Activated T-cell treated with anti-CD3 and anti-CD28 coated beads, Interleukin-2, amount 50 U/mL, for 1 hour (primary cell): ENCODE measurements around the gene VRK2.
"Not testable (repeated sequence)": the region's sequence is repeated elsewhere in the genome, so short reads cannot be mapped to it uniquely, and the experiment has no call there.

Experiments
- DNase-seq: peaks from one replicate; pipeline ENCODE4 v3.0.0-alpha.2; 2020

Gene VRK2

DNA sequence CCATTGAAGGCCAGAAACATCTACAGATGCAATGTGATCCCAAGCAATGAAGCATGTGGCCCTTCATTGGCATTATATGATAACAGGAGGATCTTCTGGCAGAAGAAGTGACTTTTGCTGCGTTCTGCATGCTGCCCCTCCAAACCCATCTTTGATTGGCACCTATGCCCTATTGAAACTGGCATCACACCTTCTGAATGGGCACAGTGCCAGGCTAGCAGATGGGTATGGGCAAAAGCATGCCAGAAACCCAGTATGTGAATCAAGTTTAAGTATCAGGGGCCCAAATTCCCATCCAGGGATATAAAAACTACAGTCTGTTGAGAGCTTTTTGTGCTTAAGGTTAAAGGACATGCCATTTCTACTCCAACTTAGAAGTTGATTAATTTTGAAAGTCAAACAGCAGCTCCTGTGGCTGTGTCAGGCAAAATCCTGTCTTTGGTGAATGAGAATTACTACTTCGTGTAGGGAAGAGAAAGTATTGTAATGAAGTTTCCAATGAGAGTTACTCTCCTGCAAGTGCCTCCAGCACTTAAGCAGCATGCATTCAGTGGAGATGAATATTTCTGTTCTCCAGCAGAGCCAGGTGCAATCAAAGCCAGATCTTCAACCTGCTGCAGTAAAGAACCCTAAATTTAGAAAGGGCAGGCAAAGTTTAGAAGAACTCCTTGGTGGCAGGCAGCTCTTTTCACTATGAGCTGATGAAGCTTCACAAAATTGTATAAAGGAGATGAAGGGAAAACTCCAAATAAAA, 8.6 kb downstream of the VRK2 start:
- no peak for DNase-seq

DNA sequence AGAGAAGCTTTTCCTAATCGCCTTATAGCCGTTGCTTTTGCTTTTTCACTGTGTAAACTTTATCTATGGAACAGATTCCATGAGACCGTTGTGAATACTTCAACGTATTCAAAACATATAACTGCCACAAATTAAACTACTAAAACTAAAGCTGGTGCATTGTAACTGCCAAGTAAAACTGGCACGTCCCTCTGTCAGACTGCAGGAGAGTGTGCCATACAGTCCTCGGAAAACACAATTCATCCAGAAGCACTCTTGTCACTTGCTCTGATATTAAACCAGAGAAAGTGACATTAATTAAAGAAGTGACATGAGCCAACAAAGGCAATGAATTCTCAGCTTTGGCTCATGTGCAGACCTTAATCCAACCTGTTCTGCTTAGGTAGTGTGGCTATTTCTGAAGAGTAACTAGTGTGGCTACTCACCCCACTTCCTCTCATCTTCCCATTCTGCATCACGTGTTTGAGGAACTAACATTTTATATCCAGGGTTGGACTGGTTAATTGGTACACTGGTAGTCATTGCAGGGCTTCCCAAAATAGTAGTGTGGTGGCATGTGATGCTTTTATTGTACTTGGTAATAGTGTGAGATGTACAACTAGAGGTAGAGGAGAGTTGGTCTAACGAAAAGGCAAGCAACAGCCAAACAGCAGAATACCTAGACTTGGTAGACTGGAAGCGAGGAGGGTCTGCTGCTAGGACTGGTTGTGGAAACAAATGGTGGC, 9.7 kb downstream of the VRK2 start:
- DNase-seq, result no peak

DNA sequence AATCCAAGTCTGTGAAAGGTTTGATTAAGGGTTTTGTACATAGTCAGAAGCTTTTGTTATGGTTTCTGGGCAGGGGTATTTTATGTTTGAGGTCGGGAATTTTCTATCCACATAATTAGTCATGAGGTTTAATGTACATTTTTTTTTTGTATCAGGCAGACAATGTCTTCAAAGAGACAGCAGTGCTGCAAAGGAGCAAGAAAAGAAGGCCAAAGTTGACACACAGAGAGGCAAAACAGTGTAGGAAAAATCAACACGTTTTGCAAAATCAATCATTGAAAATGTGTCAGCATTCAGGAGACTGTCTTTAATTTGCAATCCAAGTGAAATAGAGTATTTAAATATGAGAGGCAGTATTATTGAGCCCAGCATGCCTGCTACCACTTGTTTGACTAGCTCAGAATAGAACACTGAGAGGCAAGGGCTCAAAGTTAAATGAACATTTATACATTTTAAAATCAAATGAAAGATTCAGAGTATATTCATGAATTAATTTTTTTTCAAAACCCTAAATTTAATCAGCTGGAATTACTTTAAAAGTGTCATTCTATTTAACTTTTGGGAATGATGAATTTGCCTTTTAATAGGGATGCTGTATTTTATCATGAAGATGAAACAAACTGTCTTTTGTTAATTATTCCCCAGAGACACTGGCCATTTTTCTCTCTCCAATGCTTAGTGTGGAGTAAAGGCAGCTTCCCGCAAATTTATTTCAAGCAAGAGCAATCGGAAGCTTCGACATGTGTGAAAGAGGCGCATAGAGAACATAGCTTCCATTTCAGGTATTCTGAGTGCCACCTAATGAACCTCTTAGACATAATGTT, 11.3 kb downstream of the VRK2 start:
- no peak for DNase-seq

DNA sequence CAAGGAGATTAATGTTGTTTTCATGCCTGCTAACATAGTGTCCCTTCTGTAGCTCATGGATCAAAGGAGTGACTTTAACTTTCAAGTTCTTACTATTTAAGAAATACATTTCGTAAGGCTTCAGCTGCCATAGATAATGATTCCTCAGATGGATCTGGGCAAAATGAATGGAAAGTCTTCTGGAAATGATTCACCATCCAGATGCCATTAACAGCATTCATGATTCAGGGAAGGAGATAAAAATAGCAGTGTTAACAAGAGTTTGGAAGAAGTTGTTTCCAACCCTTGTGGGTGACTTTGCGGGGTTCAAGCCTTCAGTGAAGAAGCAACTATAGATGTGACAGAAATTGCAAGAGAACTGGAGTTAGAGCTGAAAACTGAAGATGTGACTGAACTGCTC, 17.0 kb downstream of the VRK2 start:
- no peak for DNase-seq

DNA sequence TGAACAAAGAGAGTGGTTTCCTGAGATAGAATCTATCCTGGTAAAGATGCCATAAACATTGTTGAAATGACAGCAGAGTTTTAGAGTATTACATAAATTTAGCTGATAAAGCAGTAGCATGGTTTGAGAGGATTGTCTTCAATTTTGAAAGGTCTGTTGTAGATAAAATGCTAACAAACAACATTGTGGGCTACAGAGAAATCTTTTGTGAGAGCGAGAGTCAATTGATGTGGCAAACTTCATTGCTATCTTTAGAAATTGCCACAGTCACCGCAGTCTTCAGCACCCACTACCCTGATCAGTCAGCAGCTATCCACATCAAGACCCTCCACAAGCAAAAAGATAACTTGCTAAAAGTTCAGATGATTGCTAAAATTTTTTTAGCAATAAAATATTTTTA, 17.5 kb downstream of the VRK2 start:
- DNase-seq, result no peak

DNA sequence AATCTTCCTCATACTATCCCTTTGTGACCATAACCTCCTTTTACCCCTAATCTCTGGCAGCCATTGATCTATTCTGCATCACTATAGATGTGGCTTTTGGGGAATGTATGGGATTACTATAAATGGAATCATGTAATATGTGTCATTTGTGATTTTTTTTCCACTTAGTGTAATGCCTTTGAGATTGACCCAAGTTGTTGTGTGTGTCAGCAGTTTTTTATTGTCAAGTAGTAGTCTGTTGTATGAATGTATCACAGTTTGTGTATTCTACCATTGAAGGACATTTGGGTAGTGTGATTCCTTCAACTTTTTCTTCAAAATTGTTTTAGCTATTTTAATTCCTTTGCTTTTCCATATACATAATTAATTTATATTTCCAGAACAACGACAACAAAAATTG, 18.6 kb downstream of the VRK2 start:
- DNase-seq, result no peak

DNA sequence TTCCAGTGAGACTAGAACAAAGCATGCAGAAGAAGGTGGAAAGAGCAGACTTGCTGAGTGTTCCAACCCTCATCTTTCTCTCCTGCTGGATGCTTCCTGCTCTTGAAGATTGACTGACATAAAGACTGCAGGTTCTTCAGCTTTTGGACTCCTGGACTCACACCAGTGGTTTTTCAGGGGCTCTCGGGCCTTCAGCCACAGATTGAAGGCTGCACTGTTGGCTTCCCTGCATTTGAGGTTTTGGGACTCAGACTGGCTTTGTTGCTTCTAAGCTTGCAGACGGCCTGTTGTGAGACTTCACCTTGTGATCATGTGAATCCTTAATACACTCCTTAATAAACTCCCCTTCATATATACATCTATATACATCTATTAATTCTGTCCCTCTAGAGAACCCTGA, 20.4 kb downstream of the VRK2 start:
- DNase-seq, result no peak

DNA sequence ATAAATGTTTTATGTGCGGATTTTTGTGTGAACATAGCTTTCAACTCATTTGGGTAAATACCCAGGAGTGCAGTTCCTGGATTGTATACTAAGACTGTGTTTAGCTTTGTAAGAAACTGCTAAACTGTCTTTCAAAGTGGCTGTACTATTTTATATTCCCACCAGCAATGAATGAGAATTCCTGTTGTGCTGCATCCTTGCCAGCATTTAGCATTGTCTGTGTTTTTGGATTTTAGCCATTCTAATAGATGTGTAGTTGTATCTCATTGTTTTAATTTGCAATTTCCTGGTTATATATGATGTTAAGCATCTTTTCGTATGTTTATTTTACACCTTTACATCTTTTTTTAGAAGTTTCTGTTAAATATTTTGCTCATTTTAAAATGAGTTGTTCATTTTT, 24.2 kb downstream of the VRK2 start:
- no peak for DNase-seq

DNA sequence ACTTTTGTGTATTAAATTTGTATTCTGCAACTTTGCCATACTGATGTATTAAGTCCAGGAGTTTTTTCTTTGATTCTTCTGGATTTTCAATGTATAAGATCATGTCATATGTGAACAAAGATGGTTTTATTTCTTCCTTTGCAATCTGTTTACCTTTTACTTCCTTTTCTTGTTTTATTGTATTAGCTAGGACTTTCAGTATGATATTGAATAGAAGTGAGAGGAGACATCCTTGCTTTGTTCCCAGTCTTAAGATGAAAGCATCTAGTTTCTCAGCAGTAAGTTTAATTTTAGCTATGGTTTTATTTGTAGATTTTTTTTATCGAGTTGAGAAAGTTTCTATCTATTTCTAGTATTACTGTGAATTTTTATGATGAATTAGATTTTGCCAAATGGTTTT, 25.5 kb downstream of the VRK2 start:
- no peak for DNase-seq

DNA sequence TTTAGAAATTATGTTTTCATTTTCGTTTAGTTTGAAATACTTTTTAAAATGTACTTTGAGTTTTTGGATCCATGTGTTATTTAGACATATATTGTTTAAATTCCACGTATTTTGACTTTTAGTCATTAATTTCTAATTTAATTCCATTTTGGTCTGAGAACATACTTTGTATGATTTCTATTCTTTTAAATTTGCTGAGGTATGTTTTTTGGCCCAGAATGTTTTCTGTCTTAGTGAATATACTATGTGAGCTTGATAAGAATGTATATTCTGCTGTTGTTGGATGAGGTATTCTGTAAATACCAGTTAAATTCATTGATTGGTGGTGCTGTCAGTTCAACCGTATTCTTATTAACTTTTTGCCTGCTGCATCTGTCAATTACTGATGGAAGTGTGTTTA, 26.4 kb downstream of the VRK2 start:
- no peak for DNase-seq

DNA sequence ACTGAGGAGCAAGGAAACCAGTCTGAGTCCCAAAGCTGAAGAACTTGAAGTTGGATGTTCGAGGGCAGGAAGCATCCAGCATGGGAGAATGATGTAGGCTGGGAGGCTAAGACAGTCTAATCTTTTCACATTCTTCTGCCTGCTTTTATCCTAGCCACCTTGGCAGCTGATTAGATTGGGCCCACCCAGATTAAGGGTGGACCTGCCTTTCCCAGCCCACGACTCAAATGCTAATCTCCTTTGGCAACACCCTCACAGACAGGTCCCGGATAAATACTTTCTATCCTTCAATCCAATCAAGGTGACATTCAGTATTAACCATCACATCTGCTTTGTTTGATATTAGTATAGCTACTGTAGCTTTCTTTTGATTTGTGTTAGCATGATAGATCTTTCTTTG, 27.1 kb downstream of the VRK2 start:
- no peak for DNase-seq

DNA sequence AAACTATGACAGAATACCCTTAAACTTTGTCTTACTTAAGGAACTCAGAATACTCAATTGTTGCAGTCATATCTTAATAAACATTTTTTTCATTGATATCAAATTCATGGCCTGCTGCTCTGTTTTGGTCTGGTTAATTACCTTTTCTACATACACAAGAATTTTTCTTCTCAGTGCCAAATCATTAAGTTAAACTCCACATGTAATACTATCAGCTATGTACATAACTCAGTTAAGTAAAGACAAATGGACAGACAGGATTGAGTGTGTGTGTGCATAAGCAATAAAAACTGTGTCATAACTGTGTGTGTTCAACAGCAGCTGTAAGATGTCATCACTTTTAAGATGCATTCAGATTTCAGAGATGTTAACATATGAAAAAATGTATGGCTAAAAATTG, 34.4 kb downstream of the VRK2 start:
- DNase-seq, result no peak

DNA sequence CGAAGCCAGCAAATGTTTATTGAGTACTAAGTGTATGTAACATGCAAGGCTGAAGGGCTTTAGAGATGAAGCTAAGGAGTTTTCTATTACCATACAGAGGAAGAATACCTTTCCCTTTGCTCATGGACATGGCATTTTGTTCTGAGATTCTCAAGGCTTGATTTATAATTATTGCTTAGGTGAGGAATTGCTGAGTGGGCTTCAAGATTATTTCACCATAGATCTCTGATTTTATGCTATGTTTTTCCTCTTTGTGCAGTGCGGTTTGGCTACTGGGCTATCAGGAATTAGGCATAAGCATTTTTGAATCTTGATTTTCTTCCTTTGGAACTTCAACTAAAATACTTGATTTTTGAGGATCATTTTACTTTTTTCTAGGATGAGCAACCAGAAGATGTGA, 42.5 kb downstream of the VRK2 start:
- no peak for DNase-seq

DNA sequence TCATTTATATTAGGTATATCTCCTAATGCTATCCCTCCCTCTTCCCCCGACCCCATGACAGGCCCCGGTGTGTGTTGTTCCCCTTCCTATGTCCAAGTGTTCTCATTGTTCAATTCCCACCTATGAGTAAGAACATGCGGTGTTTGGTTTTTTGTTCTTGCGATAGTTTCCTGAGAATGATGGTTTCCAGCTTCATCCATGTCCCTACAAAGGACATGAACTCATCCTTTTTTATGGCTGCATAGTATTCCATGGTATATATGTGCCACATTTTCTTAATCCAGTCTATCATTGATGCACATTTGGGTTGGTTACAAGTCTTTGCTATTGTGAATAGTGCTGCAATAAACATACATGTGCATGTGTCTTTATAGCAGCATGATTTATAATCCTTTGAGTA, 46.2 kb downstream of the VRK2 start:
- DNase-seq, result not testable (repeated sequence)

DNA sequence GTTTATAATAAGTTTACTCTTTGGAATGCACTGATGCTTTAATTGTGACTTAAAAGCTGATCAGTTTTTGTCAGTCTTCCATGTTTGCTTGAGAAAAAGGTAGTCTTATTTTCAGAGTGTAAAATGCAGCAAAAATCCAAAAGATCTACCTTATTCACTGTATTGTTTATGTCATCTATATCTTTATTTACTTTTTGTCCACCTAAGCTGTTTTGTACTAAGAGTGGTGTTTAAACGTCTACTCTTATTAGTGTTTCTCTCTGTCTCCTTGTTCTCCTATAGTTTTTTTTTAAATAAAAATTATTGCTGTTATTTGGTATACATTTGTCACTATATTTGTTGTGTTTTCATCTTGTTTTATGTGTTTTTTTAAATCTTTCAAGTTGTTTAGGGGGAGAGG, 50.4 kb downstream of the VRK2 start:
- no peak for DNase-seq

DNA sequence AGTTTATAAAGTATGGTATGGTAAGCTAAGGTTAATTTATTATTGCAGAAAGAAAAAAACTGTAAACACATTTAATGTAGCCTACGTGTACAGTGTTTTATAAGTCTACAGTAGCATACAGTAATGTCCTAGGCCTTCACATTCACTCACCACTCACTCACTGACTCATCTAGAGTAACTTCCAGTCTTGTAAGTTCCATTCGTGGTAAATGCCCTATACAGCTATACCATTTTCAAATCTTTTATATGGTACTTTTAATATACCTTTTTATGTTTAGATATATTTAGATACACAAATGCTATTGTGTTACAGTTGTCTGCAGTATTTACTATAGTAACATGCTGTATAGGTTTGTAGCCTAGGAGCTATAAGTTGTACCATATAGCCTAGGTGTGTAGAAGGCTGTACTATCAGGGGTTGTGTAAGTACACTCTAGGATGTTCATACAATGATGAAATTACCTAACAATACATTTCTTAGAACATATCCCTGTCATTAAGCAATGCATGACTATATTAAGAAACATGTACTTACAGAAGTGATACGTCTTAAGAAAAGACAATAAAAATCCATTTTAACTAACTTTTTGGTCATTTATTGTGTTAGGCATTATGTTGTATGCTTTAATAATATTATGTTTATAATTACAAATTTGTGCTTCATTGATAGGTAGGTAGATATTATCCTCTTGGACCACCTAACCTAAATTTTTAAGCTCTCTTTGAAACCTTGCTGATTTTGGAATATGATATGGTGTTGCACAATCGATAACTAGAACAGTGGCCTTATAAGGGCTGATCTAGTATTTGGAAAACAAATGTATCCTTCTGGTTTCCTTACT, 51.9 kb downstream of the VRK2 start:
- no peak for DNase-seq

DNA sequence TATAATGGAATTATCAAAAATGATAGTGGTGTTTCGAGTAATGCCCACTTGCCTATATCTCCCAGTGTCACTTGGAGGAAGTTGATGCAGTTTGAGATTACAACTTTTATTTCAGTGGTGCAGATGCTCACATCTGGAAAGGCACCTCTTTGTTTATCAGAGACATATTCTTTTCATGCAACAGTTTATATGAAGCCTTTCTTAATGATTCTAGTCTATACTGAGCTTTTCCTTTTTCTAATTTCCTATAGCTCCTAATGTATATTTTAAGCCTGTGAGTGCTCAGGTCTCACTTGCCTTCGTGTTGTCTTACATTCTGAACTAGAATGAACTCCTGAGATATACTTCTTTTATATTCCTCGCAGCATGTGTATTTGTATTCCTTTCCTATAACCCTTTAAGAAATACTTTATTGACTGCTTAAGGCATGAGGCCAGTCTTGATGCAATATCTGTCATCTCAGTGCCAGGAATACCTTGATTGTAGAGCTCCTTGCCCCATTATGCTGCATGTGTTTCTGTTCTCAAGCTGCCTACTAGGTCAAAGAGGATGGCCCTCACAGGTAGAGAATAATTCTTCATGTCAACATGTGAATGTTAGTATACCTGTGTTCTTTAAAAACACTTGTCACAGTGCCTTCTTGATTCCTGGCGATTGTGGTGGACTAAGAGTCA, 52.6 kb downstream of the VRK2 start:
- DNase-seq, result no peak

DNA sequence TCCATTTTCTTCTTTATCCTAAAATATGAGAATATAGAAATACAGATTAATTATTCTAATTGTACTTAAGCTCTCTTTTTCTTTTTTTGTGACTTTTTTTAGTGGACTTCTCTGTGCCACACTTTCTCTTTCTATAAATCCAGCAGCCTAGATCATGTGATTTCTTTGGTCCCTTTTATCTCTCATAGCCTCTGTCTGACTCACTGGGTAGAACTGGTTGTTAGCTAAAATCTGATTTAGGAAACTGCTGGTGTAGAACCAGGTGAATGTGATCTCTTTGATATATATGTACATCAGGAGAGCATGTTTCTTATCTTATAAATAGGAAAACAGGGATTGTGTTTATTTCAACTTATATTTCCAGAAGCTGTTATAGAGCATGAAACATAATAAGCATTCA, 54.9 kb downstream of the VRK2 start:
- DNase-seq, result no peak

DNA sequence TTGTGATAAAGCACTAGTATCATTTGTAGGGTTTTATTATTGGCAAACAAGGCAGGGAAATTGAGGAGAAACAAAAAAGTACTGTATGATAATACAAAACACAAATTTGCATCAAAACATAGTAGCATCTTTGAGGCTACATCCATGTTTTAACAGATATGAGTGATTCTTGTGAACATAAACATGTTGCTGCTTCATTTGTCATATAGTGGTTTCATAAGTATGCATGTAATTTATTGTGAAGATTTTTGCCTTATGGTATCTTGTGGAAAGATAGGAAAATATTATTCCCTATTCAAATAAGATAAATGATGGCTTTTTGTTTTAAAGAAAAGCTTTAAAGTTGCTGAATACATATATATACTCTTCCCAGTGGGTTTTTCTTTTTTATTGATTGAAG, 60.3 kb downstream of the VRK2 start:
- DNase-seq, result no peak

DNA sequence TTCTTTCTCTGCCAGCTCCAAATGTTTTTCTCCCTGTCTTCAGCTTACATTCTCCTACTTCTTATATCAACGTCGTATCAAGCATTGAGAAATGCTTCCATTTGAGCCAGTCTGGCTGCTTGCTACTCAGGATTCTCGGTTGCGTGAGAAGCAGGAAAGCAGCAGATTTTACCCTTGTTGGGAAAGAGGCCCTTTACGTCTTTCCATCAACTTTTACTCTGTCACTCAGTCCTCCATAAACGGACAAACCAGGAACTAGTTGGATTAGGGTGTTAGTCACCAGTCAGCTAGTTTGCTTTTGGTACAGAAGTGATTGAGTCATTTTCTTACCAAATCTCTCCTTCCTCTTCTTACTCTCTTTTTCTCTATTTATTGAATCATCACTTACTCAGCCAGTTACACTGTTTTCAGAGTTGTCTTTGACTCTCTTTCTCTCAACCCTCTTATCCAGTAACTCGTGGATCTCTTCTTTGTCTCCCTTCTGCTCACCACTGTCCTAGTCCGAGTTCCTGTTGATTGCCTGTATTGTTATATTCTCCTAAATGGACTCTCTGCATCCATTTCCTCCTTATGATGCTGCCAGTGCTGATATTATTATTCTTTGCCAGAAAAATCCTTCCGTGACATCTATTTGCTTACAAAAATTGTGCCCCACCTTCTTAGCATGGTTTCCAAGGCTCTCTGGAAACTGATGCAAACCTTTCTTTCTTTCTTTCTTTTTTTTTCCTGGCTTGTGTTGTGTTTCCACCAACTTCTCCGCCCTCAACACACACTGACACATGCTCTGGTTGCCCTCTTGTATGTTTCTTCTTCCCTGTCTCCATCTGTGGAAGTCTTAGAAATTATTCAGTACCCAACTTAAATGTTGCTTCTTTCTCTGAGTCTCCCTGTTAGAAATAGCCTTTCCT, 61.5 kb downstream of the VRK2 start:
- DNase-seq, result no peak

DNA sequence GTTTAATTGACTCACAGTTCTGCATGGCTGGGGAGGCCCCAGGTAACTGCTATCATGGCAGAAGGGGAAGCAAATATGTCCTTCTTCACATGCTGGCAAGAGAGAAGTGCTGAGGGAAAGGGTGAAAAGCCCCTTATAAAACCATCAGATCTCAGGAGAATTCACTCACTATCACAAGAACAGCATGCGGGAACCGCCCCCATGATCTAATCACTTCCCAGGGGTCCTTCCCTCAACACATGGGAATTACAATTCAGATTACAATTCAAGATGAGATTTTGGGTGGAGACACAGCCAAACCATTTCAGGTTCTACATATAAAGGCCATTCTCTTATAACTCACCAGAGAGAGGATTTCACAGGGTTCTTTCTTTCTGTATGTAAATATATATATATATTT, 62.9 kb downstream of the VRK2 start:
- DNase-seq, result no peak
